Left renal pelvis (tissue), 4 donors: Measurements from ENCODE around the gene MRPS6. TPM values are rescaled to one million over a fixed set of nuclear protein-coding genes. Genes with fewer than 3 reads are reported as not detected.

Source experiments
- DNase-seq, 4 donors: peaks; one replicate each; pipeline ENCODE4 v3.0.0-alpha.2; 2013; ENCODE audit warnings: low read depth in 4 of 4, low spot score in 3 of 4
- polyA plus RNA-seq, 4 donors: library from polyadenylated mRNA; unstranded; fragments of 120-200 nt; gene quantifications; one replicate each; pipeline ENCODE4 v1.2.1, GENCODE V29; 2013; ENCODE audit not compliant: insufficient read length in 4 of 4

MRPS6 gene
- polyA plus RNA-seq, result 100 to 1,000 TPM in 3 of 4 donors, 10 to 100 TPM in 1; 68.0 to 154 (median 129) TPM

- DNase-seq, result peak; percentile 66 to 79 (median 76)
These were observed at the start of gene MRPS6, which contains the start of gene SLC5A3 for GRCh38 chr21:34073032-34073748. Gene MRPS6 (plus strand): TSS chr21:34073578. CDS start chr21:34073701, 123 bp downstream. Gene SLC5A3 (plus strand): TSS chr21:34073578. CDS start chr21:34095199, 21,621 bp downstream.

GRCh38 chr21:34023691-34024373 is 49.5 kb upstream of the MRPS6 start:
- DNase-seq, result no peak

GRCh38 chr21:34024374-34024693 is 49.0 kb upstream of the MRPS6 start:
- no peak for DNase-seq

GRCh38 chr21:34027721-34028461 is 45.5 kb upstream of the MRPS6 start:
- DNase-seq, result no peak

GRCh38 chr21:34029743-34030528 is 43.4 kb upstream of the MRPS6 start:
- peak; percentile 32 to 65 (median 42) for DNase-seq

GRCh38 chr21:34031835-34032370 is 41.5 kb upstream of the MRPS6 start:
- DNase-seq, result no peak

GRCh38 chr21:34034369-34035014 is 38.9 kb upstream of the MRPS6 start:
- DNase-seq, result peak in 3 of 4 donors; percentile 16 to 33 (median 24)

GRCh38 chr21:34035619-34036354 is 37.6 kb upstream of the MRPS6 start:
- DNase-seq, result no peak

GRCh38 chr21:34037009-34037795 is 36.2 kb upstream of the MRPS6 start:
- DNase-seq, result peak in 1 of 4 donors; percentile 14

GRCh38 chr21:34039678-34040382 is 33.5 kb upstream of the MRPS6 start:
- no peak for DNase-seq

GRCh38 chr21:34042735-34043134 is 30.6 kb upstream of the MRPS6 start:
- no peak for DNase-seq

GRCh38 chr21:34043333-34043732 is 30.0 kb upstream of the MRPS6 start:
- no peak for DNase-seq

GRCh38 chr21:34046917-34047316 is 26.5 kb upstream of the MRPS6 start:
- DNase-seq, result no peak

- no peak for DNase-seq
These were observed 25.5 kb upstream of the MRPS6 start for GRCh38 chr21:34047835-34048234.

- no peak for DNase-seq
These were observed 21.2 kb upstream of the MRPS6 start for GRCh38 chr21:34052171-34052570.

GRCh38 chr21:34054259-34054658 is 19.1 kb upstream of the MRPS6 start:
- no peak for DNase-seq

- DNase-seq, result no peak
These were observed 17.8 kb upstream of the MRPS6 start for GRCh38 chr21:34055615-34056014.

GRCh38 chr21:34061983-34062382 is 11.4 kb upstream of the MRPS6 start:
- no peak for DNase-seq
